HG03520 (cell line): Measurements from ENCODE around the gene UBASH3A.

ENCODE experiments used
- ATAC-seq: cut with Tn5 transposase; IDR thresholded peaks from one replicate; pipeline ENCODE4 v1.9.1; 2021; ENCODE audit warnings: mild to moderate bottlenecking, moderate library complexity; ENCODE audit not compliant: unreplicated experiment

Gene UBASH3A

DNA sequence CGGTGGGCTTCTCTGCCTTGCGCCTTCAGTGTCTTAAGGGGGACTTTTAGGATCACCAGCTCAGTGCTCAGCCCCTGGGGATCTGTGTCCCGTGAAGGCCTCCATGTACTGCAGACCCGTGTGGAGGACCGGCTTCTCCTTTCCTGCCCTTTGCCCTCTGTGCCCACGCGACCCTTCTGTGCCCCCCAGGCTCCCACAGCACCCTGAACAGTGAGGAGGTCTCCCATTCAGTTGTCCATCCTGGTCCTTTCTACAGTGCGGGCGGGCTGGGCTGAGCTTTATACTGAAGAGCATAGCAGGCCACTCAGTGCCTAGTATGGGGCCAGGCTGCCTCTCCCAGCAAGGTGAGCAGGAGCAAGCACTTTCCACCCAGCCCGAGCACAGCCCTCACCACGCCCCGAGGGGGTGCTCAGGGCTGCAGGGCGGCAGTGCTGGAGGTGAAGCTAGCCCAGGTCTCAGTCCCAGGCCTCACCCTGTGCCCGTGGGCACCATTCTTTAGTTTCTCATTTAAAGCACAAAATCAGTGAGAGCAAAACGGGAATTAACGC is 29.7 kb upstream of the UBASH3A start:
- no peak for ATAC-seq

GRCh38 chr21:42374457-42374856 is 29.2 kb upstream of the UBASH3A start:
- ATAC-seq = no peak

- ATAC-seq = no peak
These were observed 28.7 kb upstream of the UBASH3A start for GRCh38 chr21:42374864-42375499.

- no peak for ATAC-seq
These were observed 28.2 kb upstream of the UBASH3A start for GRCh38 chr21:42375506-42375905.

- ATAC-seq = no peak
These were observed 27.8 kb upstream of the UBASH3A start for GRCh38 chr21:42375966-42376337.

- no peak for ATAC-seq
These were observed 27.2 kb upstream of the UBASH3A start for GRCh38 chr21:42376338-42376982.

DNA sequence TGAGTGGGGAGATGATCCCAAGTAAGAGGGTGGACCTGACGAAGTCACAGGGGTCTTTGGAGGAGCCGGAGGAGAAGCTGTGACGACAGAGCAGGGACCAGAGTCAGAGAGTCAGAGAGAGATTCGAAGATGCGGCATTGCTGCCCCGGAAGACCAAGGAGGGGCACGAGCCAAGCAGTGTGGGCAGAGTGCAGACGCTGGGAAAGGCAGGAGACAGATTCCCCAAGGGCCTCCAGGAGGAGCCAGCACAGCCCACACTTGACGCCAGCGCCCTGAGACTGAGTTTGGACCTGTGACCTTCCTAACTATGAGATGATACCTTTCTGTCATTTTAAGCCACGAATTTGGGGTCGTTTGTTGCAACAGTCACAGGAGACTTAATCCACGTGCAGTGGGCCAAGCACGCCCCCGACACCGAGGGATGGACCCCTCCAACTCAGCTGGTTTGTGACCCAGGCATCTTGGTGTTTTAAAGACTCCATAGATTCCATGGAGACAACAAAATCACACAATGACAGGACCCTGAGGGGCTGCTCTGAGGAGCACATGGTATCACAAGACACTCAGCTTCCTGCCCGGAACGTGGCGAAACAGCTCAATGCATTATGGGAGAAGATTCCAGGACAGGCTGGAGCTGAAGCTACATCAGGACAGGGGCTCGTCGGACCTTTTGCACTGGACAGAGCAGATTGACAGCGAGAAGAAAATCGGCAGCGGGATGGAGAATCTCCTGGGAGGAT is 26.3 kb upstream of the UBASH3A start:
- ATAC-seq = no peak

DNA sequence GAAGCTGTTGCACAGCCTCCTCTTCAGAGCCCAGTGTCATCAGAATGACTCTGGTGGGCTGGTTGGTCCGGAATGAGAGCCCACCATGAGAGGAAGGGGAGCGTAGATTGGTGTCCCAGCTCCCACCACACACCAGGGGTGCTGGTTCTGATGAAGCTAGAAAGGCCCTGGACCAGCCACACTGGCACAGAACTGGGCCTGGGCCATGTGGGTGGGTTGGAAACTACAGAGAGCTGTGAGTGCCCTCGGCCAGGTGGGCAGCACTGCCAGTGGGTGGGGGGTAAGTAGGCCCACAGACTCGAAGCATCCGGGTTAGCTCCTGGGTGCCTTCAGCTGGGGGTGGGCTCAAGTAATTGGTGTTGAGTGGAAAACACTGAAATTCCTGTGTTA is 25.8 kb upstream of the UBASH3A start:
- ATAC-seq = no peak

GRCh38 chr21:42378418-42378817 is 25.3 kb upstream of the UBASH3A start:
- ATAC-seq = no peak

GRCh38 chr21:42379426-42380215 is 24.1 kb upstream of the UBASH3A start:
- ATAC-seq = no peak

- no peak for ATAC-seq
These were observed 22.2 kb upstream of the UBASH3A start for GRCh38 chr21:42381347-42381984.

DNA sequence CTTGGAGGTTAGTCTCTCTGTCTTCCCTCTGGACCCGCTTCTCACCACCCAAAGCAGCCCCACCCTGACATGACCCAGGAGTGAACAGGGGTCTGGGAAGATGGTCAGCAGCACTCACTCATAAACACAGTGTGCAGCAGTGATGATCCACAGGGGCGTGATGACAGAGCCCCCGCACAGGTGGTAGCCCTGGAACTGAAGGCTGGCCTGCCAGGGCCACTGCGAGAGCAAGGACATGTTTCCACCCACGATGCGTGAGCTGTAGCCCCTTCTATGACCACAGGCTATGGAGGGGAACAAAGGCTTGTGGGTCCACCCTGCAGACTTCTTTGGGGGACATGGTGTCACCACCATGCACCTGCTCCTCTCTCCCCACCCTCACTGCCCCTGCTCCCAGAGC is 20.8 kb upstream of the UBASH3A start:
- ATAC-seq = no peak

DNA sequence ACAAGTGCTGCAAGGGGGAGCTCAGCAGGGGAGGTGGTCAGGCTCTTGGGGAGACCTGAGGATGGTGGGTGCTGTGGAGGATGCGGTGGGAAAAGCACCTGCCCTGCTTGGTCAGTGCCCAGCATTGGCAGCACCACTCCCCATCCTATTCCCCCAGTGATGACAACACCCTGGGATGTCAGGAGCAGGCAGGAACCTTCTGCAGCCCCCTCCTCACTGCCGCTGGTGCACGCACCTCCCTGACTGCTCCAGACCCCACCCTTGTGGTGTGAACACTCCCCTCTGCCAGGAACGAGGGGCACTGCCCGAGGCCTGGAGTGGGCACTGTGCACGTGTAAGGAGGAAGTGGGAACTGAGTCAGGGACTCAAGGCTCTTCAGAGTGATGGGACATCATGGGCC is 20.4 kb upstream of the UBASH3A start:
- ATAC-seq = no peak

DNA sequence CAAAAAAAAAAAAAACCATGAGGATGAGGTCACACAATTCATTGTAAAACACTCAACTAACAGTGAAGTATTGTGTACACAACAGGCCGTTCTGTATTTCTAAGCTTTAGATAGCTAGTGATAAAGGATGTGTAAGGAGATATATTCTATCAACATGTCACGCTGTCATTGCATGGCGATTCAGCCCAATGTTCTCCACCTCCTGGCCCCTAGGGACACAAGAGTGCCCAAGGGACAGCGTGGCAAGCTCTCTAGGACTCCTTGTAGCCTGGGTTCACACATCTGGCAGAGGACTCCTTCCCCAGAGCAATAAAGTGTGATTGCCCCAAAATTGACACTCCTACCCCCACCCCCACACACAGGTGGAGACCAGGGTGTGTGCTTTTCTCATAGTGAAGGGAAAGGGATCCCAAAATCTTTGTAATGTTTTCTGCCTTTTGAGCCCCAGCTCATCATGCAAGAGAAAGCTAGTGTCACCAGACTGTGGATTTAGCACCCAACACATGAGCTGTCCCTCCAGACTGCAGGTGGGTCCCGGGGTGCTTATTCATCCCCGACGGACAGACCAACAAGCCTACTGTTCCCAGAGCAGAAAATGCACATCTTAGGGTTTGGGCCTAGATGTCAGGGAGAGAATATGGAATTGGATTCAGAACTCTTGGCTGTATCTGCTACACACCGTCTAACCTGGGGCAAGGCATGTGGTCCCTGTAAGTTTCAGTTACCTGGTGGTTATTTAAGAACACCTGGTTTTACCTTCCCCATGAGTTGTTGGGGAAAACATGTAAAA is 19.4 kb upstream of the UBASH3A start:
- ATAC-seq = no peak

- no peak for ATAC-seq
These were observed 18.7 kb upstream of the UBASH3A start for GRCh38 chr21:42384989-42385388.

GRCh38 chr21:42385619-42386018 is 18.1 kb upstream of the UBASH3A start:
- no peak for ATAC-seq

DNA sequence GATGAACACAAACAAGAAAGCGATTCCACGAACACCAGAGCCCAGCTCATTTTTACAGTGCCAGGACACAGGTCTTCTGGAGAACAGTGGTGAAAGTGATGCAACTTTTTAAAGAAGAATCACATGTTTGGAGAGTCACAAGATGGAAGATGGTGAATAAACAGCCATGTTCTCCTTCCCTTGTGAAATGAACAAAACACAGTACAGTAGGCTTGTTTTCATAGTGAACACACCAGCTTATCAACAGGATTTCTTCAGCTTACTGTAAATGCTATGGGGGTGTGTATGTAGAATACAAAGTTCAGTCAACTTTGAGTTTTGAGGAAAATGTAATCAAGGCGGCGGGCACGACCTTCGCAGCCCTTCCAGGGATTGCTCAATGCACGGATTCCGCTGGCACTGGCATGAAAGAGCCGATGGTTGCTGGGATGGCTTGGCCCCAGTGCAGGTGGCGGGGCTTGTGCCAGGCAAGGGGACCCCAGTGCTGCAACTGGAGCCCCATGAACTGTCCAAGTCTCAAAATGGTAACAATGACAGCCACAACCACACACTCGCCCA is 17.6 kb upstream of the UBASH3A start:
- no peak for ATAC-seq

DNA sequence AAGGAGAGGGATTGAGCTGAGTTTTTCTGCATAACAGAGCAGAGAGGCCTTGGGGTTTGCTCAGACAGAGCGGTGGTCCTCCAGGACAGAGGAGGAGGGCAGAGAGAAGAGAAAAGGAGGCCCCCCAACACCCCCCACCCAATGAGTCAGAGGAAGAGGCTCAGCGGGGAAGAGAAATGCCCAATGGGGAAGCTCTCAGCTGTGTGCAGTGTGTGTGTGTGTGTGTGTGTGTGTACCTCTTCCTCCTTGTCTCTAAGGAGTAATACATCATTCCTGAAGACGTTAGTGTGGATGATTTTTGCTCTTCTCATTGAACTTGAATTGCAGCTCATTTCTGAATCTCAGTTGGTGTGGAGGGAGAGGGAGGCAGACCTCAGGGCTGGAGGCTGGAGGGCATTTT is 16.5 kb upstream of the UBASH3A start:
- no peak for ATAC-seq

GRCh38 chr21:42387843-42388340 is 15.8 kb upstream of the UBASH3A start:
- ATAC-seq = no peak
